GM04503 (cell line): ENCODE results near the gene UXS1.

Source experiments
- DNase-seq: peaks from one replicate; pipeline ENCODE4 v3.0.0-alpha.2; 2012; ENCODE audit warnings: low read depth

The UXS1 gene

GRCh38 chr2:106189325-106189724 is 4.8 kb downstream of the UXS1 start:
- no peak for DNase-seq

GRCh38 chr2:106187273-106187891 is 6.7 kb downstream of the UXS1 start:
- DNase-seq, result no peak

GRCh38 chr2:106185475-106186184 is 8.5 kb downstream of the UXS1 start:
- DNase-seq, result no peak

- DNase-seq, result peak; percentile 14
Measured at GRCh38 chr2:106184857-106185256, 9.2 kb downstream of the UXS1 start.

- DNase-seq, result no peak
Measured at GRCh38 chr2:106184394-106184793, 9.7 kb downstream of the UXS1 start.

- DNase-seq, result no peak
Measured at GRCh38 chr2:106183101-106183696, 10.9 kb downstream of the UXS1 start.

GRCh38 chr2:106181064-106181463 is 13.0 kb downstream of the UXS1 start:
- no peak for DNase-seq

GRCh38 chr2:106180602-106181001 is 13.5 kb downstream of the UXS1 start:
- no peak for DNase-seq

GRCh38 chr2:106178716-106179115 is 15.4 kb downstream of the UXS1 start:
- no peak for DNase-seq

GRCh38 chr2:106177581-106177980 is 16.5 kb downstream of the UXS1 start:
- no peak for DNase-seq

GRCh38 chr2:106176446-106177099 is 17.5 kb downstream of the UXS1 start:
- DNase-seq, result no peak

- DNase-seq, result no peak
Measured at GRCh38 chr2:106175086-106175850, 18.8 kb downstream of the UXS1 start.

GRCh38 chr2:106174056-106174455 is 20.0 kb downstream of the UXS1 start:
- DNase-seq, result no peak

- DNase-seq, result no peak
Measured at GRCh38 chr2:106172649-106173048, 21.5 kb downstream of the UXS1 start.

GRCh38 chr2:106168657-106169056 is 25.4 kb downstream of the UXS1 start:
- no peak for DNase-seq

- no peak for DNase-seq
Measured at GRCh38 chr2:106167067-106167466, 27.0 kb downstream of the UXS1 start.

GRCh38 chr2:106165561-106165960 is 28.5 kb downstream of the UXS1 start:
- no peak for DNase-seq

- no peak for DNase-seq
Measured at GRCh38 chr2:106165029-106165428, 29.1 kb downstream of the UXS1 start.

GRCh38 chr2:106163948-106164545 is 30.1 kb downstream of the UXS1 start:
- no peak for DNase-seq

- no peak for DNase-seq
Measured at GRCh38 chr2:106161938-106162820, 31.9 kb downstream of the UXS1 start.

GRCh38 chr2:106161341-106161740 is 32.8 kb downstream of the UXS1 start:
- DNase-seq, result no peak
